Hepatic stellate cell (primary cell): ENCODE results near the gene PIK3R3.
A peak's percentile ranks its signal among the peaks of the same experiment; 100 is the strongest.
"Not testable (repeated sequence)": the region's sequence is repeated elsewhere in the genome, so short reads cannot be mapped to it uniquely, and the experiment has no call there.

Source experiments
- DNase-seq: peaks from one replicate; pipeline ENCODE4 v3.0.0; 2011; ENCODE audit warnings: low spot score

The PIK3R3 gene

DNA sequence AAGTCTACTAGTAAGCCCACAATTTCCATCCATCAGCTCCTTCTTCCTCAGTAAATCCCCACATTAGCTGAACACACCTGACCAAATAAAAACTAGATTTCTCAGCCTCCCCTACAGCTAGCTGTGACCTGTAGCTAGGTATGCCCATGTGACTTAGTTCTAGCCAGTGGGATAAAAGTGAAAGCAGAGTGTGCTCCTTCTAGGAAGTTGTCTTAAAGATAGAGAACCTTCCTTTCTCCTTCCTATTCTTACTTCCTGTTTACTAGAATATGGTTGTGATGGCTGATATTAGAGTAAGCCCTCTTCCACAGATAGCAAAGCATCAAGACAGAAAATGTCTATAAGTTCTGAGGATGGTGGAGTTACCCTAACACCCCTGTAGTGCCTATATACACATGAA is 67.0 kb downstream of the PIK3R3 start:
- DNase-seq = no peak

DNA sequence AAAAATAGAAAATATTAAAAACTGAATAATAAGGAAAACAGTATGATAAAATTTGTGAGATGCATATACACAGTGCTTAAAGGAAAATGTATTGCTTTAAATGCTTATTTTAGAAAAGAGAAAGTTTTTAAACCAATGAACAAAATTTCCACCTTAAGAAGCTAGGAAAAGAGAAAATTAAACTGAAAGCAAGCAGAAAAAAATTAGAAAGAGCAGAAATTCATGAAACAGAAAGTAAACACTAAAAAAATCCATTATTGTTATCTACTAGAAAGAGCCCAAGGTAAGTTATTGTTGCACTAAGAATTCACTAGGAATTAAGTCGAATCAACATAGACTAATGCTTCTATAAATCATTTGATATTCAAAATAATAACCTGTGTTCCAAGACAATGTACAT is 67.7 kb downstream of the PIK3R3 start:
- no peak for DNase-seq

DNA sequence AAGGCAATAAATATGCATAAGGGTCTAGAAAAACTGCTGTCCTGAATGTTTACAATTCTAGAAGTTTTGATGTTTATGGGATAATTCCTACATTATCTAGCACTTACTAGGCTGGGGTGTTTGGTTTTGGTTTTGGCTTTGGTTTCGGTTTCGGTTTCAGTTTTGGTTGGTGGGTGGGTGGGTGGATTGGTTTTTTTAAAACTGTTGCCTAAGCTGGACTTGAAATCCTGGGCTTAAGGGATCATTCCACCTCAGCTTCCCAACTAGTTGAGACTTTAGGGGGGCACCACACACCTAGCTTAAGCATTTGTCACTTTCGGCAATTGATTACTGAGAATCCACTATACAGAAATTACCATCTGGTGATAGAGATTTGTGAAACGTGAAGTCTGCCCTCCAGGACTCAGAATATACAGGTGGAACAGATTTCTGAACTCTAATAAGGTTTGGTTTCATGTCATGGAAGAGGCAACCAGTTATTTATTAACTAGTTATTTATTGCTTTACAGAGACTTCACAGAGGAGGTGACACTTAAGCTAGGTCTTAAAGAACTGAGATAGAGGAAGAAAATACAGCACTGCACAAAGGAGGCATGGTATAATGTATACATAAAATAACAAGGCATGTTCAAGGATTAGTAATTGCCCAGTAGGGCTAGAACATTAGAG is 69.6 kb downstream of the PIK3R3 start:
- peak; percentile 26 for DNase-seq

DNA sequence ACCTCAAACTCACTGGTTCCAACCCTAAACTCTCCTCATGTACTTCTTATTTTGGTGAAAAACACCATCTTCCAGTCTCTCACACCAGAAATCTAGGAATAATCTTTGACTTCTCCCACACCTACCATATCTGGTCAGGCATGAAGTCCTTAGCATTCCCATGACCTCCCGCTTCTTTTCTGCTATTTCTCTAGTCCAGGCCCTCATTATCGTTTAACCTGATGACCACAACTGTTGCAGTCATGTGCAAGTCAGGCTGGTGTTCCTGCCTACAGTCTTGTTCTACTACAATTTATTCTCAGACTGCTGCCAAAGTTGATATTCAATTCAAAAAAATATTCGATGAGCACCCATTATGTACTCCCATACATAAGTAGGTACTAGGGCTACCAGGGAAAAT is 71.3 kb downstream of the PIK3R3 start:
- no peak for DNase-seq

DNA sequence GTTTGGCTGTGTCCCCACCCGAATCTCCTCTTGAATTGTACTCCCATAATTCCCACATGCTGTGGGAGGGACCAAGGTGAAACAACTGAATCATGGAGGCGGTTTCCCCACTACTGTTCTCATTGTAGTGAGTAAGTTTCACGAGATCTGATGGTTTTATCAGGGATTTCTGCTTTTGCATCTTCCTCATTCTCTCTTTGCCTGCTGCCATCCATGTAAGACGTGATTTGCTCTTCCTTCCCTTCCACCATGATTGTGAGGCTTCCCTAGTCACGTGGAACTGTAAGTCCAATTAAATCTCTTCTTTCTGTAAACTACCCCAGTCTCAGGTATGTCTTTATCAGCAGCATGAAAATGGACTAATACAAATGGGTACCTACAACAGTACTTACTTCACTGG is 73.5 kb downstream of the PIK3R3 start:
- DNase-seq = no peak

DNA sequence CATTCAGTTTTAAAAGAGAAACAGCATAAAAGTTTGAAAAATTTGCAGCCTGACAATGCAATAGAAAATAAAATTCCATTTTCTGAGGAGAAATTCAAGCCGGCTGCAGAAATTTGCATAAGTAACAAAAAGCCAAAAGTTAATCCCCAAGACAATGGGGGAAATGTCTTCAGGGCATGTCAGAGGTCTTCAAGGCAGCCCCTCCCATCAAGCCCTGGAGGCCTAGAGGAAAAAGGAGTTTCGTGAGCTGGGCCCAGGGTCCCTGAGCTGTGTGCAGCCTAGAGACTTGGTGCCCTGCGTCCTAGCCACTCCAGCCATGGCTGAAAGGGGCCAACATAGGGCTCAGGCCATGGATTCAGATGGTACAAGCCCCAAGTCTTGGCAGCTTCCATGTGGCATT is 74.6 kb downstream of the PIK3R3 start:
- DNase-seq = no peak

DNA sequence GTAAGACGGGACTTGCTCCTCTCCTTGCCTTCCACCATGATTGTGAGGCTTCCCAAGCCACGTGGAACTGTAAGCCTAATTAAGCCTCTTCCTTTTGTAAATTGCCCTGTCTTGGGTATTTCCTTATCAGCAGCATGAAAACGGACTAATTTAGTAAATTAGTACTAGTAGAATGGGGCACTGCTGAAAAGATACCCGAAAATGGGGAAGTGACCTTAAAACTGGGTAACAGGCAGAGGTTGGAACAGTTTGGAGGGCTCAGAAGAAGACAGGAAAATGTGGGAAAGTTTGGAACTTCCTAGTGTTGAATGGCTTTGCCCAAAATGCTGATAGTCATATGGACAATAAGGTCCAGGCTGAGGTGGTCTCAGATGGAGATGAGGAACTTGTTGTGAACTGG is 75.2 kb downstream of the PIK3R3 start:
- DNase-seq = not testable (repeated sequence)

DNA sequence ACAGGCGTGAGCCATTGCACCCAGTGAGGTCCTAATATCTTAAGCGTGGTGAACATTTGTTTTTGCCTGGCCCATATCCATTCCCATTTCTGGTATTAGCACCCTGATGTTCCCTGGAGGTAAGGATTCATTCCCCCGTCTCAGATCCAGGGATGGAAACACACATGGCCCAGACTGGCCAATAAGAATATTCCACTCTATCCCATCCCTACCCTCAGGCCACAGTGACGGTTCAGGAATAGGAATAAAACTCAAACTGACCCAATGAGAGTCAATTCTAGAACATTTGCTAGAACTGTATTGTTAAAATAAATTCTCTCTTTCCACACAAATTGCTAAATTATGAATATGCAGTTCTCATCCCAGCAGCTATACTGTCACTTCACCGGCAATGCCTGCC is 76.1 kb downstream of the PIK3R3 start:
- DNase-seq = no peak

DNA sequence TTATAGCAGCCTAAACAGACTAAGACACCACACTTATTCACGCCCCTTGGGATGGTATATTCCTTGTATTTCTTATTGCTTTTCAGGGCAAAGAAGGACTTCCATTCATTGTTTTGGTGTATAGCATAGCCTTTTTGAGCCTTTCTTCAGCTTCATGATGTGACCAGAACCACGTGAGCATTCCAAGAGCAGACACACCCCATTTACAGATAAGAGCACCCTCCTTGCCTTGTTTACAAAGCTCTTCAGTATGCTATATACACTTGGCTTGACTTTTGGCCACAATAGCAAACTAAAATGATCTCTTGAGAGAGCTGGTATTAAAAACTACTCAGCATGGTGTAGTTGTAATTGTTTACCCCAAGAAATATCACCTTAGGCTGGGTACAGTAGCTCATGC is 78.7 kb downstream of the PIK3R3 start:
- no peak for DNase-seq

DNA sequence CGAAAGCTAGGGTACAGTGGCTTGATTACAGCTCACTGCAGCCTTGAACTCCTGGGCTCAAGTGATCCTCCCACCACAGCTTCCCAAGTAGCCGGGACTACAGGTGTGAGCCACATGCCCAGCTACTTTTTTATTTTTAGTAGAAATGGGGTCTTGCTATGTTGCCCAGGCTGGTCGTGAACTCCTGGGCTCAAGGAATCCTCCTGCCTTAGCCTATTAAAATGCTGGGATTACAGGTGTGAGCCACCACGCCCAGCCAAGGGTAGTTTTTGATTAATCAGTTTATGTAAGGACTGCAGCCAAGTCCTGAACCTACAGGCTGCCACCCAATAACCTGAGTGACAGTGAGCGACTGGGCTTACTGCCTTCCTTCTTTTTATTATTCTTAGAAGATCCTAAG is 88.3 kb downstream of the PIK3R3 start:
- no peak for DNase-seq

DNA sequence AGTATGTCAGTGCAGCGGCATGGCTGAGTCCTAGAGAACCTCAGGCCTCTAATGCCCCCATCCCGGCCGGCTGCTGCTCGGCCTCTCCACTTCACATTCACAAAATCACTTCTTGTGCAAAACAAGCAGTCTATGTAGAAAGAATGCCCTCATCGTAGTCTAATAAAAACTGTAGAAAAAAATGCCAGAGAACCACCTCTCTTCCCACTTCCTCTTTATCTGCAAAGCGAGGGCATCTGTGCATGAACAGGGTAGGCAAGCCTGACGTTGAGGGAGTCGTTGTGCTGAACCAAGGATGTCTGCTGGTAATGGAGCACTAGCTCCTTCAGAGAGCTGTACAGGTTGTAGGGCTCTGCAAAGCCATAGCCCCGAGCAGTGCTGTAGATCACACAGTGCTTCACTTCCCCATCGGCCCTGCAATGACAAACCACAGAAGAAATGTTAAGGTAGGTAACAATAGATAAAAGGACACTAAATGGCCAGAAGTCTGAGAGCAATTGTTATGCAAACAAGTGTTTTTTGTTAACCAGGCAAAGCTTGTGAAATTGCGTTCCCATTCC is 88.9 kb downstream of the PIK3R3 start:
- DNase-seq = no peak

DNA sequence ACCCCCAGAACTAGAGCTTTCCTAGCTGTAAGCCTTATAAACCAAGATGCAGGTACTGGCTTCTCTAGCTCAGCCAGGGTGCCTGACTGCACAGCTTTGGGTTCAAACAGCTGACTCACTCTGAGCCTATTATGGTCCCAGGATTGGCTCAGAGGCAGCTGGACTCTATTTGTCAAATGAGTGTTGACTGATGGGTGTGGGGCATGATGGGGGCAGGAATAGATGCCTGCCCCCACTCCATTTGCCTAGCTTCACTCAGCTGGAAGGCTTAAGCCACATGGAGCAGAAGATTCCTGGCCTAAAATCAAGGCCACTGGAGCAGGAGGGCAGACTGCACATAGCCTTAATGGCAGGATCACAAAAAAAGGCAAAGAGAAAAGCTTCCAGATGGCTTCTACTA is 90.5 kb downstream of the PIK3R3 start:
- DNase-seq = no peak

DNA sequence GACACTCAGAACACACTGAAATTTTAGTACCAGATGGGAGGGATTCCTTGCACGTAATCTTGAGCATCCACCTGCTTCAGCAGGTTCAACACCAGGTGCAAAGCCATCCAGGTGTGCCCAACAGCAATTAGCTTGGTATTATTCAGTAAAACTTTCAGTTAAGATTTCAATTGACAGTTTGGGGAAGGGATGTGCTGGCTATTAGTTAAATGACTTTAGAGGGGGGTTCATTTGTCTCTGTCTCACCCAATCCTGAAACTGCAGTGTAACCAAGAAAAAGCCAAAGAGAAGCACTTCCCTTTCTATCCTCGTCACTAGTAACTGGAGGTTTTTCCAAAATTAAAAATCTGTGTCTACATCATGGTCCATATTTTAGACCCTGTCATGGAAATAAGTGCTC is 90.9 kb downstream of the PIK3R3 start:
- DNase-seq = no peak

DNA sequence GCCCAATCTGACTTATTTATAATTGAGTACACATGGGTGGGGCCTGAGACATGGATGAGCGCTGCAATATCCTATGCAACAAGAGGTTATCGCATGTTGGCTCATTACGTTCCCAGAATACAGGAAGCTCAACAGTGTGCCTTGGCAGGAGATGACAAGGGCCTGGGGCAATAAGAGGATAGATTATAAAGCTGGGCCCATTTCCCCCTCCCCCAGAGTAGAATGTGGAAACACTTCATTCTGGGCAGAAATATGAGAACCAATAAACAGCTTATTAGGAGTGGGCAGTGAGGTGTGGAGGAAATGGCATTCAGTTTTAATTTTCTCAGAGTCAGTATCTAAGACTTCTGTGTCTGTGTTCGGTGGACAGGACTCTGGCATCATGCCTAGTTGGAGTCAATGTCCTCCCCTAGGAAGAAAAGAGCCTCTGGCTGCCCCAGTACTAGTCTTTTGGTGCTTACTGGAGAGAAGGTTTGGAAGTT is 92.8 kb downstream of the PIK3R3 start:
- DNase-seq = no peak

DNA sequence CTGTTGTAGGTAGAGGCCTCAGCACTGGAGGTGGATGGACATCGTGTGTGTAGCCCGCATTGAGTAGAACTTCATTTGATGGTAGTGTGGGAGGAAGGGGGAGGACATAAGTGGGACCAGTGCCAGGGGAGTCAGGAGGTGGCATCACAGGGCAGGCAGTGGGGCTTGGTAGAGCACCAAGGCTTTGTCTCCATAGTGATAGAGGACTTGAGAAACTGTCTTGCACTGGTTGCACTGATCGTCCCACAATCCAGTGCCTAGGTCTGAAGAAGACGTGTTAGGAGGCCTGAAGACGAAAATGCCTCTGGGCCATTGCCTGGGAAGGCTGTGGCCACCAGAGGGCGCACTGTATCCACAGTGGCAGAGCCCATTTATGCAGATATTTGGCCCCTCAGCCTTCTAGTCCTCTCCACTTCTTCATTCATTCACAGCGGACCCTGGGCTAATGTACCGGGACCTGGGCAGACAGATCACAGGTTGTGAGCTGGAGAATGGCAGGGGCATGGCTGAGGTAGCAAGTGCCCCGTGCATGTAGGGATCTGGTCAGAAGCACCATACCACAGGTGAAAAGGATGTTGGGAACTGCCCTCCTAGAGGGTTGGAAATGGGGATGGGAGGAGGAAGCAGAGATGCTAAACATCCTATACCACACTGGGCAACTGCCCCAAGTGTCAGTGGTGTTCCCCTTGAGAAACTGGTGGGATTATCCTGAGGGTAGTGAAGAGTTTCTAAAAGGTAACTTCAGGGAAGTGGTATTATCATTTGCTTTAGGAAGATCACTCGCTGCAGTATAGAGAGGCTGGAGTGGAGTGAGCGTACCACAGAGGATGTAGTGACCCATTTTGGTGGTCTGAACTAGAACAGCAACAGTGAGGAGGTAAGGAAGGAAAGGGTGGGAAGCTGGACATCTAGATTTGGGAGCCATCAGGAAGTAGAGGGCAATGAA is 95.3 kb downstream of the PIK3R3 start:
- DNase-seq = peak; percentile 84

DNA sequence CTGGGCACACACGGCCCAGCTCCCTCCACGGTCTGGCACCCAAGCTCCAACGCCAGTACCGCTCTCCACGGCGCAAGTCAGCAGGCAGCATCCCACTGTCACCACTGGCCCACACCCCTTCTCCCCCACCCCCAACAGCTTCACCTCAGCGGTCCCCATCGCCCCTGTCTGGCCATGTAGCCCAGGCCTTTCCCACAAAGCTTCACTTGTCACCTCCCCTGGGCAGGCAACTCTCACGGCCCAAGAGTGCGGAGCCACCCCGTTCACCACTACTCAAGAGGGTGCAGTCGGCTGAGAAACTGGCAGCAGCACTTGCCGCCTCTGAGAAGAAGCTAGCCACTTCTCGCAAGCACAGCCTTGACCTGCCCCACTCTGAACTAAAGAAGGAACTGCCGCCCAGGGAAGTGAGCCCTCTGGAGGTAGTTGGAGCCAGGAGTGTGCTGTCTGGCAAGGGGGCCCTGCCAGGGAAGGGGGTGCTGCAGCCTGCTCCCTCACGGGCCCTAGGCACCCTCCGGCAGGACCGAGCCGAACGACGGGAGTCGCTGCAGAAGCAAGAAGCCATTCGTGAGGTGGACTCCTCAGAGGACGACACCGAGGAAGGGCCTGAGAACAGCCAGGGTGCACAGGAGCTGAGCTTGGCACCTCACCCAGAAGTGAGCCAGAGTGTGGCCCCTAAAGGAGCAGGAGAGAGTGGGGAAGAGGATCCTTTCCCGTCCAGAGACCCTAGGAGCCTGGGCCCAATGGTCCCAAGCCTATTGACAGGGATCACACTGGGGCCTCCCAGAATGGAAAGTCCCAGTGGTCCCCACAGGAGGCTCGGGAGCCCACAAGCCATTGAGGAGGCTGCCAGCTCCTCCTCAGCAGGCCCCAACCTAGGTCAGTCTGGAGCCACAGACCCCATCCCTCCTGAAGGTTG is 97.6 kb downstream of the PIK3R3 start:
- DNase-seq = no peak

DNA sequence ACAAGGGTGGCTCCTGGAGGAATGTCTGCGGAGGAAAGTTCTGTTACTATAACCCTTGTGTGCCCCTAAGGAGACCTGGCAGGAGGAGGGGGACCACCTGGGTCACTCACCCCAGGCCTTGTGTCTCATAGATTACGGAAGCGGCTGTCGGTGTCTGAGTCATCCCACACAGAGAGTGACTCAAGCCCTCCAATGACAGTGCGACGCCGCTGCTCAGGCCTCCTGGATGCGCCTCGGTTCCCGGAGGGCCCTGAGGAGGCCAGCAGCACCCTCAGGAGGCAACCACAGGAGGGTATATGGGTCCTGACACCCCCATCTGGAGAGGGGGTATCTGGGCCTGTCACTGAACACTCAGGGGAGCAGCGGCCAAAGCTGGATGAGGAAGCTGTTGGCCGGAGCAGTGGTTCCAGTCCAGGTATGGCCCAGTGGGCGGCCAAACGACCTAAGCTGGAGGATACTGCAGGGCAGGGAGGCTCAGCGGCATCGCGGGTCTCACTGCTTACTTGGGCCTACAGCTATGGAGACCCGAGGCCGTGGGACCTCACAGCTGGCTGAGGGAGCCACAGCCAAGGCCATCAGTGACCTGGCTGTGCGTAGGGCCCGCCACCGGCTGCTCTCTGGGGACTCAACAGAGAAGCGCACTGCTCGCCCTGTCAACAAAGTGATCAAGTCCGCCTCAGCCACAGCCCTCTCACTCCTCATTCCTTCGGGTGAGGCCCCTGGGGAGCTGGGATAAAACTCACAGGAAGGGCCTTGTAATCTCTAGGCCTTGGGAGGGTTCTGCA is 101.4 kb downstream of the PIK3R3 start:
- no peak for DNase-seq

DNA sequence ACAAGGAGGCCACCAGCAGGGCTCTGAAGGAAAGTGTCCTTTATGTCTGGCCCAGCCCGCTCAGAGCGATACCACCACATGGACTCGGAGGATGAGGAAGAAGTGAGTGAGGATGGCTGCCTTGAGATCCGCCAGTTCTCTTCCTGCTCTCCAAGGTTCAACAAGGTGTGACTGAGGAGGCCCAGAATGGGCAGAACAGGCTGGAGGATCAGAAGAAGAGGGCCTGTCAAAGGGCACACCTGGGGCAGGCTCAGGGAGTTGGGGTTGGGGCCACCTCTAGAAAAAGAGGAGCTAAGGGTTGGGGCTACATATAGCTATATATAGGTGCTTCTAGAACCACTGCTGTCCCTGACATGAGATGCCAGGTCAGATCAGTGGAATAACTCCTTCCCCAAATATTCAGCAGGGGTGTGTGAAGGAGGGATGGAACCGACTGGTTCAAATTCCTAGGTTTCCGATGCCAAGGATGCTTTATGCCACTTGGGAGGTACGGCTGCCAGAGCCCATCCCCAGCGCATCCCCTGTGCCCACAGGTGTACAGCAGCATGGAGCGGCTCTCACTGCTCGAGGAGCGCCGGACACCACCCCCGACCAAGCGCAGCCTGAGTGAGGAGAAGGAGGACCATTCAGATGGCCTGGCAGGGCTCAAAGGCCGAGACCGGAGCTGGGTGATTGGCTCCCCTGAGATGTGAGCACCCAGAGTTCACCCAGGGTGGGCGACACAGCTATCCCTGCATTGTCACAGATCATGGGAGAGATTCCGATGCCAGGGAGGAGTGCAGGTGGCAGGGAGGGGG is 102.2 kb downstream of the PIK3R3 start:
- no peak for DNase-seq

DNA sequence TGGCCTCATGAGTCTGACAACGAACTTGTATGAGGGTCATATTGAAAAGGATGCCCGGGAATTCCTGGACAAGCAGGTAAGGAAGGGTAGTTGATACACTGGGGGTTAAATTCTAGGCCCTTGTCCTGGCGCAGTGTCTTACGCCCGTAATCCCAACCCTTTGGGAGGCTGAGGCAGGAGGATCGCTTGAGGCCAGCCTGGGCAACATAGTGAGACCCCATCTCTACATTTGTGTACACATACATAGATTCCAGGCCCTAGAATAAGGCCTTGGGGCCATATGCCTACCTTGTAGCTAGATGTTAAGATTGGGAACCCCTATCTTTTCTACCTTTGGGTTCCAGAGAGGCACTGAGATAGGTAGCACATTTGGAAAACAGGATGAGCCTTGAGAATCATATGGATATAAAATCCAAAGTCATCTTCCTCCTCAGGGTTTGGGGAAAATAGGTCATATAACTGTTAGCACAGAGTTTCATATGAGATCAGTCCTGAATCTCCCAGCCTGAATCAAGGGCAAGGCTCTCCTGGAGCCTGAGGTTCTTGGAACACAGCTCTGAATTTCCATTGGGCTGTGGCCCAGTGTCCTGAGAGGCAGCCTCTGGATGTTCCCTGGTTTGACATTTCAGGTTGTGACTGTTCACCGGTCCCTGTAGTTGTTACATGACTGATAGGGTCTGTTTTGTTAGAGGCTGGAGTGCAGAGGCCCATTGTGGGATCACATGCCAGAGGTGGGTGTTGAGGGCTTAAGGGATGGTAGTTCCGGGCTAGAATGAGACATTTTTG is 104.4 kb downstream of the PIK3R3 start:
- DNase-seq = no peak

DNA sequence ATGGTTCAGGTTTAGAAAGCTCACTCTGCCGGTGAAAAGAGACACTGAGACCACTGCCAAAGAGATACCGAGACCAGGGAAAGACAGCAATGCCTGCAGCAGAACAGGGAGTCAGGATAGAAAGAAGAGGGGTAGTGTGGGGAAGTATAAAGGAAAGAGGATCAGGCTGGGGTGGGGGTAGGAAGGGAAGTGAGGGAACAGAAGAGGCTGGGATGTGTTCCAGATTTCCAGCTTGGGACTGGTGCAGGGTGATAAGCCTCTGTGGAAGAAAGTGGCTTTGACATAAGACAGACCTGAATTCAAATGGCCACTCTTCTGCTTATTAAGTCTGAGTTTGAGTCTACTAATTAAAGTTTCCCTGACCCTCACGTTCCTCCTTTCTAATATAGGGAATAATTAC is 105.9 kb downstream of the PIK3R3 start:
- DNase-seq = no peak
